GM18951 (cell line): ENCODE results near the gene GRID2.

Experiments used
- POLR2A ChIP-seq: IDR thresholded peaks from 4 replicates; pipeline ENCODE4 v1.6.1; 2011; ENCODE audit warnings: mild to moderate bottlenecking; ENCODE audit not compliant: insufficient read length, insufficient read depth; ENCODE audit errors: extremely low read depth
- in situ Hi-C: fragments of 300-500 bp; cut with MboI; formaldehyde crosslinking; loops from one replicate; pipeline ENCODE4 v1.12.0; 2022; ENCODE audit warnings: low sequenced_read_pairs, mixed read lengths, inconsistent platforms; ENCODE audit not compliant: unreplicated experiment

GRID2 gene

DNA sequence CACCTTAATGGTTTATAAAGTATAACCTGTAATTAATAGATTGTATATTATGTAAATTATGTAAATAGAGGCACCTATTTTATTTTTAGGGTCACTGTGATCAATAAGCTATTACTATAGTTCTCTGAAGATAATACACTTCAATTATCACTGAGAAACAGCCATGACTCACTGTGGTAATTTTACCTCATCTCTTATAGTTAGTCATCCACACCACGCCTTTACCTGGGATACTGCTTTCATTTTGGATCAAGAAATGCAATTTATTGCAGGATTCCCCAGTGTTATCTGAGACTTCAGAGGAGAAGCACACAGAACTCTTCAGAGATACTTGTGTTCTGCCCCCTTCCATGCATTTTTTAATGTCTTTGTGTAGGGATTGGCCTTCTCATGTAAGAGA is 1176.7 kb downstream of the GRID2 start:
- TF ChIP-seq POLR2A, result no peak
- in situ Hi-C loops, result no loop called here

DNA sequence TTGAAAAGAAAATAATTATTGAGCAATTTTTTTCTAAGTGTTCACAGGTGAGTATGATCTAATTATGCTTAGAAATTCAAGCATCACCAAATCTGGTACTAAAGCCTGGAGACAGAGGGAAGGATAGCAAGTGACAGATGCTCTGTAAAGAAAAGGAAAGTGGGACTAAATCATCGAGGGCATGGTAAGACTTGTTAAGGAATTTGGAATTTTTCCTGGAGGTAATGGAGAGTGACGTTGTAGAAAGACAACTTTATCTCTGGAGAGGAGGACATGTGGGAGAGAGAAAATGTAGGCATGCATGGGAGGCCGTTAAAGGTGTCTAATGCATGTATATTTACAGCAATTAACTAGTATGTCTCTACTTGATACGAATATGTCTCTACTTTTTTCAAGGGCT is 1191.6 kb downstream of the GRID2 start:
- in situ Hi-C loops, result no loop called here
- TF ChIP-seq POLR2A, result no peak

DNA sequence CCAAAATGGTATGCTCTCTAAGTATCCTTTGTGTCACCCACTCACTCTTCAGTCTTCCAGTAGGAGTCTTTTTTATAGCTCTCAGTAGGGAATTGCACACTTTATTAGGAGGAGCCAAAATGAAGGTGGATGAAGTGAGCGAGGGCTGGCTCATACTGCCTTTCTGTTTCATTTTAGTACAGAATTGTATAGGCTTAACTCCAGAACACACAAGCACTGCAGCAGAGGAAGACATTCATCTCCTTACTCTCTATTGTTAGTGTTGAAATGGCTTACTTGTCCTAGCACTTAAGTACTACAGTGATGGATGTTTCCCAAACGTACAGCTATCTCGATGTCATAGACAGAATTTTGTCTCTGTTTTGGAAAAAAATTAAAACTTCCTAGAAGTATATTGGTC is 1197.5 kb downstream of the GRID2 start:
- TF ChIP-seq POLR2A, result no peak
- in situ Hi-C loops, result no loop called here

DNA sequence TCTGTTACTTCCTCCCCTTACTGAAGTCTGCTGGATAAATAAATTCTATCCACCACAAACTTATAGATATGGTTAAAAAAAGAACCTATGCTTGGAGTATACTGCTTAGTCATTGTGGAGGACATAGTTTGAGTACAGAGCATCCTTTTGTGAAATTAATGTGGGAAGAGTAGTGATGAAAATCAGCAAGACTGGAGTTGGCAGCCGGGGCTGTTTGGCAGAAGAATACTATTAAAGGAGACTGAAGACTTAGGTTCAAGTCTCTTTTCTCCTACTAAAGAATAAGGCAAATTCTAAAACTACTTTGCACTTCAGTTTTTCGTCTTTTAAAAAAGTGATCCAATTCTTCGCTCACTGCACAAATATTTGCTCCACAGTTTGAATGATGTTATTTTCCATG is 1198.2 kb downstream of the GRID2 start:
- no peak for TF ChIP-seq POLR2A
- in situ Hi-C loops, result no loop called here

DNA sequence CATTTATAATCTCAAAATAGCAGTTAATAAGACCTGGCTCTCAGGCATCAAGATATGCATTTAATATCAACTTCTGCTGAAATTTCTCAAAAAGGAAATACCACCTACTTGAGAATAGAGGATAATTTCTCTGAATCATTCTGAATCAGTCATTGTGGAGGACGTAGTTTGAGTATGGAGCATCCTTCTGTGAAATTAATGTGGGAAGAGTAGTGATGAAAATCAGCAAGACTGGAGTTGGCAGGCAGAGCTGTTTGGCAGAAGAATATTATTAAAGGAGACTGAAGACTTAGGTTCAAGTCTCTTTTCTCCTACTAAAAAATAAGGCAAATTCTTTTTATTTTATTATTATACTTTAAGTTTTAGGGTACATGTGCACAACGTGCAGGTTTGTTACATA is 1199.2 kb downstream of the GRID2 start:
- no peak for TF ChIP-seq POLR2A
- in situ Hi-C loops, result no loop called here

DNA sequence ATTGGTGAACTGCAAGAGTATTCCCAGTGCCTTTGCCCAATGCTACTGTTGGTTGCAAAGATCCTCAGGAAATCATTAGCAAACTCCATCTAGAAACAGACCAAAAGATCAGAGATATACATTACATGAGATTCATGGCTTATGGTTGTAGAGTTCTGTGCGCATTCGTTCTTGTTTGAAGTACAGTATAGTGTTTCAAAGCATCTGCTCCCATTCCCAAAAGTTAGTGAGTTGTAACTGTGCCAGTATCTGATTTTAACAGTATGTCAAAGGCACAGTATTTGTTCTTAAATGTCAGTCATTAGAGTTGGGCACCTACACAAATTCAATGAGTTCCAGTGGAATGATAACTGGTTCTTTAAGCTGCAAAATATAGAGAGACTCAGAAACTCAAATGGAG is 1210.1 kb downstream of the GRID2 start:
- TF ChIP-seq POLR2A, result no peak
- in situ Hi-C loops, result no loop called here

DNA sequence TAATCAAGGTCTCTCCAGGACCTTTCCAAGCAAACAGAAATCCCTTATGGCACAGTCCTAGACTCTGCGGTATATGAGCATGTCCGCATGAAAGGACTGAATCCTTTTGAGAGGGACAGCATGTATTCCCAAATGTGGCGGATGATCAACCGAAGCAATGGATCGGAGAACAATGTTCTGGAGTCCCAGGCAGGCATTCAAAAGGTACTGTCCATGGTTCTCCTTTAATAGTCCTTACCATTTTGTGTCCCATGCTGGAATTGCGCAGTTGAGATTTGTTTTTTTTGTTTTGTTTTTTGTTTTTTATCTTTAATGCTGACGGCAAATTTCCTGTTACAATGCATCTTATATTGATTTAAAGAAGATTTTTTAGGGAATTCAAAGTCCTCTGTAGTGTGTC is 1211.4 kb downstream of the GRID2 start:
- TF ChIP-seq POLR2A, result no peak
- in situ Hi-C loops, result no loop called here

DNA sequence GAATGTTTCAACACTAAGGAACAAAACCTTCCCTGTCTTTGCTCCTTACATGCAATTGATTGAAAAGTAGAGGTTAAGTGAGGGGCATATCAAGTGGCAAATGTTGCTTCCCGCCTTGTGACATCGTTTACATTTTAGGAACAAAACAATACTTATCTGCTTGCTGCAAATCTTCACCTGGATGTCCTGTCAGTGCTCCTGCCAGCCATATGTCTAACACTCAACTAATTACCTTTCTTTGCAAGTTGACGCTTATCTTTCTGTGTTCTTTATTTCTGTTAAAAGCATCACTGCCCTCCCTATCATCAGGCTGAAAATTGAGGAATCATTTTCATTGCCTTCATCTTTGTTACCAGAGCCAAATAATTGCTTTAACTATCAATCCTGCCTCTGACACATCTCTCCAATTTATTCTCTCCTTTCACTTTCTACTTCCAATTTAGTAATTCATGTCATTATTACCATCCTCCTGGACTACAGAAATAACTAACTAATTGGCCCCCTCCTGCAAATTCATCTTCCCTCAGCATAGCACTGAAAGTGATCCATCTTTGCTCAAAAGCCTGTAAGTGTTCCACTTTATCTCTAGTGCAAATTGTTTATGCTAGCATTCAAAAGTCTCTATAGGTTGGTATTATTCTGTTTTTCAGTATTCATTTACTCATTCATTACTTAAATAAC is 1226.1 kb downstream of the GRID2 start:
- in situ Hi-C loops, result no loop called here

DNA sequence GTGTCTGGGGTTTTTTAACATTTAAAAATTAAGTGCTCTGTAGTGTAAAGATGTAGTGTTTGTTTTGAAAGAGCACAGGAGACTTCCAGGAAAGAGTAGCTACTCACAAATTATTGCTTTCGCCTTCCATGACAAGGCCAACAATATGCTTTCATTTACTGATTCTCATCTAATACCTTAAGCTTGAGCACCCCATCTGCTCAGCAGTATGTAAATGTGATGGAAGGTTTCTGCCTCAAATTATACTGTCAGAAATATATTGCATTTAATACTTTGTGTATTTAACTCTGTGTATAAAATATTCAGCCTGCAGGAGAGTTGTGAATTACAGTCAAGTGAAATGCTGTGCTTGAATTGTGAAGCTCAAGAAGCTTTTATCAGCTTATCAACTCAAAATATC is 1228.5 kb downstream of the GRID2 start:
- no peak for TF ChIP-seq POLR2A
- in situ Hi-C loops, result no loop called here

More for the DNA sequence above, 1226.1 kb downstream of the GRID2 start:
- no peak for TF ChIP-seq POLR2A

DNA sequence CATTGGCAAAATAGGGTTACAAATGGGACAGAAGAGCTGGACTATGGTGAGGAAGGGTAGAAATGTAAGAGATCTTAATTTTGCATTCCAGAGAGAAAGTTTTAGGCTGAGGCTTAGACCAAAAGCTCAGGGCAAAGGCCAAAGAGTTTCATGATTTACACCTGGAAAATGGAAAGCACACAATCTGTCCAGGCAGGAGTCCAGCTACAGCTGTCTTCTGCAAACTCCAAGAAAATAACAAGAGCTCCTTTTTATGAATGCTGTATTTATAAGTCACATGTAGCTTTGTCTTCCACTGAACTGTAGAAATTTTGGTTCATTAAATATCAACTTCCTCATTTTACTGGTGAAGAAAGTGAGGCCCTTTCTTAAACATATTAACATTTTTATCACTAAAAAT is 1236.8 kb downstream of the GRID2 start:
- in situ Hi-C loops, result no loop called here
- no peak for TF ChIP-seq POLR2A

DNA sequence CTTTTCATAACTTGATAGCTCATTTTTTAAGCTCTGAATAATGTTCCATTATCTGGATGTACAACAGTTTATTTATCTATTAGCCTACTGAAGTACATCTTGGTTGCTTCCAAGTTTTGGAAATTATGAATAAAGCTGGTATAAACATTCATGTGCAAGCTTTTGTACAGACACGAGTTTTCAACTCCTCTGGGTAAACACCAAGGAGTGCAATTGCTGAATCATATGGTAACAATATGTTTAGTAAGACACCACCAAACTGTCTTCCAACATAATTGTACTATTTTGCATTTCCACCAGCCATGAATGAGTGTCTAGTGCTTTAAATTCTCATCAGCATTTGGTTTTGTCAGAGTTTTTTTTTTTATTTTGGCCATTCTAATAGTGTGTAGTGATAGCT is 1258.1 kb downstream of the GRID2 start:
- in situ Hi-C loops, result no loop called here
- TF ChIP-seq POLR2A, result no peak

DNA sequence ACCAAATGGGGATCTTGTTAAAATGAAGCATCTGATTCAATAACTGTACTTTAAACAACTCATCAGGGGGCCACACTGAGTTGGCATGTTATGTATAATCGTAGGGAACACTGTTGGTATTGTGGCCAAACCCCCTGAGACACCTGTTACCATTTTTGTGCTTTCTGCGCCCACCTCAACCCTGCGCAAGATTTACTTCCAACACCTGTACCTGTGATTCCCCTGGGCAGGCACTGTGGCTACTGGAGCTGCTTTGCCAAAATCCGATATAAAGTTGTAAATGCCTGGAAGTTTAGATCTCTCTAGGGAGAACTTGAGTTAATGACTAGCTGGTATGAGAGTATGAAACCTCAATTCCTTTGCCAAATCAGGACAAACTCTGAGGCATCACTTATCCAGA is 1265.0 kb downstream of the GRID2 start:
- TF ChIP-seq POLR2A, result no peak
- in situ Hi-C loops, result no loop called here

DNA sequence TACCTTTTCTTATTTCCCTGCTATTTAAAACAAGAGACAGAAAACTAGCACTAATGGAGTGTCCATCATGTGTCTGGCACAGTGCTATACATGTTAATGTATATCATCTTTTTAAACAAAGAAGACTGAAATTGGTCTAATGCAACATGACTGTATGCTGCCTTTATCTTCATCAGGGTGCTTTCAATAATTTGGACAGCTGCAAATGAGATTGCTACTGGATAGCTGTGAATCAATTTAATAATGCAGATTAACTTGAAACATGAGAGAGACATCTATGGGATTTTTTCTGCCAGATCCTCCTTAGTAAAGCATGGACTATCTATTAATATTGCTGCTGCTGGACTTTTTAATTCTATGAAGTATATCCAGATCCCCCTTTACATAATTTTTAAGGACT is 1269.5 kb downstream of the GRID2 start:
- TF ChIP-seq POLR2A, result no peak
- in situ Hi-C loops, result no loop called here

DNA sequence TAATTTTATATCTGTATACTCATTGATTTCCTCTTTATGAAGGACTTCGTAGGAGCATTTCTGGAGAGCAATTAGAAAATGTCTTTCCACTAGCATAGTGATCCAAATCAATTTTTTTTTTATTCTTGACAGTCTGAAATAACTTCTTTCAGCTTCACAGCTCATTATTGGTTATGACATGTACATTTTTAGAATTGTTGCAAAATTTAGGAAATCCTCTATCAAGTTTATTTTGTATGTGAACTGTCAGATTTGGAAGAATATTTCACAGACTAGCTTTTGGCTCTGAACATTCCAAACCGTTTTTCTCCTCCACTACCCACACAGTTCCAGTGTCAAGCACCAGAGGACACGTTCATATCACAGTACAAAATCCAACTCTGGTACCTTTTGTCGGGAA is 1275.2 kb downstream of the GRID2 start:
- in situ Hi-C loops, result no loop called here
- no peak for TF ChIP-seq POLR2A

DNA sequence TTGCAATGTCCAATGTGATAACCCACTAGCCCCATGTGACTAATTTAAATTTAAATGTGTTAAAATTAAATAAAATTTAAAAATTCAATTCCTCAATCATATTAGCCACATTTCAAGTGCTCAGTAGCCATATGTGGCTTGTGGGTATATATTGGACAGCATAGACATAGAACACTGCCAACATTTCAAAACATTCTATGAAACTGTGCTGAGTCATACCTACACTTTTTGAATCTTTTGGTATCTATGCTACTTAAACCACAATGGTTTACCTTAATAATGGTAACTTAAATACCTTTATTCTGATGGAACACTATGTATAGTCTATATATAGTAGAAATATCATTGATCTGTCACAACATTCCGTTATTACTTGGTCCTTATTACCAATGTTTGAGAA is 1301.4 kb downstream of the GRID2 start:
- no peak for TF ChIP-seq POLR2A
- in situ Hi-C loops, result no loop called here
